ENCODE results near the gene HDAC7. TPM values are rescaled to one million over a fixed set of nuclear protein-coding genes. Genes with fewer than 3 reads are reported as not detected.

Gene HDAC7
- total and polyA plus RNA-seq, 2 of the 13 experiments (the other 11 are each of a cell fraction or from before 2014, with no cell fraction given), result 4.6 to 10.8 TPM

DNA sequence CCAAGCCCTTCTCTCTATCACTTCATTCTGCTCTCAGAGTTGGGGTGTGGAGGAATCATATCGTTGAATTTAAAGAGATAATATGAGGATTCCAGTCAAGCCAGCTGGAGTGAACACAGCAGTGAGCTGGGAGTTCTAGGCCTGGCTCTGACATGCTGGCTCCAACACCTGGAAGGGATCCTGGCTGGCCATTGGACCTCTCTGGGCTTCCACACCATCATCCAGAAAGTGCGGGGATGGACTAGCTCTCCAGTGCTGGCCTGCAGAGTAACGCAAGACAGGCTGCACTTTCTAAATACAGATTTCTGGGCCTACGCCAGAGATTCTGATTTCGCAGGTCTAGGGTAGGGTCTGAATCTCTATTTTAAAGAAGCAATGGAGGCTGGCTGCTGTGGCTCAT is 34.8 kb upstream of the HDAC7 start:
- Histone ChIP-seq H3K27me3 (ENCODE audit: control insufficient read depth in 1 of 2, insufficient read depth in 2 of 2, low read length in 2 of 2) (no peaks in the 10 kb centered on the region), H3K79me2 (ENCODE audit: insufficient read depth, low read length) (no peaks in the 10 kb centered on the region), H3K4me3 (replicated peaks in 1 of 3; ENCODE audit: insufficient read depth in 1 of 3, low read depth in 2 of 3, low read length in 3 of 3) (no peak overlapping the region), H3K4me2 (ENCODE audit: low read depth, low read length) (no peak overlapping the region), H4K20me1 (ENCODE audit: insufficient read depth, low read length) (no peaks in the 10 kb centered on the region), H3K9ac (ENCODE audit: insufficient read depth, low read depth, low read length) (no peak overlapping the region), H3K9me3 (ENCODE audit: low read length) (no peaks in the 10 kb centered on the region), H2AFZ (ENCODE audit: low read length) (no peak overlapping the region), H3K4me1 (ENCODE audit: insufficient read depth, low read length) (peaks cover 36% of the 10 kb centered on the region), H3K36me3 (replicated peaks in 1 of 2; ENCODE audit: control insufficient read depth in 1 of 2, insufficient read depth in 2 of 2, low read length in 2 of 2) (no peaks in the 10 kb centered on the region), H3K27ac (ENCODE audit: extremely low read length, insufficient read depth, low read length) (no peak overlapping the region)
- no peak for FAIRE-seq
- in situ Hi-C loops (cut with HindIII; ENCODE audit: extremely low pct_ligation_motif_present, low pct_unique_long_range_greater_than_20kb), result no loop called here
- WGBS (ENCODE audit: low lambda C conversion rate), result 93% methylated on average over 5 of the region's 5 CpGs
- intact Hi-C loops (cut with micrococcal nuclease; ENCODE audit: unreplicated experiment), result no loop called here
- CTCF ChIA-PET (ENCODE audit: low intra/inter-chr PET ratio, low total read pairs), result no interaction called here
- no TSS peak for BruUV-seq (replicated peaks)
- no peak for ATAC-seq
- POLR2A ChIA-PET, result no interaction called here
- DNase-seq (ENCODE audit: low spot score), result no peak
- TF ChIP-seq SUZ12 (IDR thresholded peaks at IDR 0.05; ENCODE audit: low read depth, low read length), result no peak
- TF ChIP-seq, protein P1, sequence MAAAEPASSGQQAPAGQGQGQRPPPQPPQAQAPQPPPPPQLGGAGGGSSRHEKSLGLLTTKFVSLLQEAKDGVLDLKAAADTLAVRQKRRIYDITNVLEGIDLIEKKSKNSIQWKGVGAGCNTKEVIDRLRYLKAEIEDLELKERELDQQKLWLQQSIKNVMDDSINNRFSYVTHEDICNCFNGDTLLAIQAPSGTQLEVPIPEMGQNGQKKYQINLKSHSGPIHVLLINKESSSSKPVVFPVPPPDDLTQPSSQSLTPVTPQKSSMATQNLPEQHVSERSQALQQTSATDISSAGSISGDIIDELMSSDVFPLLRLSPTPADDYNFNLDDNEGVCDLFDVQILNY (CRISPR knock-in tag; conservative IDR thresholded peaks at IDR 0.05), result no peak
- TF ChIP-seq, protein P2, sequence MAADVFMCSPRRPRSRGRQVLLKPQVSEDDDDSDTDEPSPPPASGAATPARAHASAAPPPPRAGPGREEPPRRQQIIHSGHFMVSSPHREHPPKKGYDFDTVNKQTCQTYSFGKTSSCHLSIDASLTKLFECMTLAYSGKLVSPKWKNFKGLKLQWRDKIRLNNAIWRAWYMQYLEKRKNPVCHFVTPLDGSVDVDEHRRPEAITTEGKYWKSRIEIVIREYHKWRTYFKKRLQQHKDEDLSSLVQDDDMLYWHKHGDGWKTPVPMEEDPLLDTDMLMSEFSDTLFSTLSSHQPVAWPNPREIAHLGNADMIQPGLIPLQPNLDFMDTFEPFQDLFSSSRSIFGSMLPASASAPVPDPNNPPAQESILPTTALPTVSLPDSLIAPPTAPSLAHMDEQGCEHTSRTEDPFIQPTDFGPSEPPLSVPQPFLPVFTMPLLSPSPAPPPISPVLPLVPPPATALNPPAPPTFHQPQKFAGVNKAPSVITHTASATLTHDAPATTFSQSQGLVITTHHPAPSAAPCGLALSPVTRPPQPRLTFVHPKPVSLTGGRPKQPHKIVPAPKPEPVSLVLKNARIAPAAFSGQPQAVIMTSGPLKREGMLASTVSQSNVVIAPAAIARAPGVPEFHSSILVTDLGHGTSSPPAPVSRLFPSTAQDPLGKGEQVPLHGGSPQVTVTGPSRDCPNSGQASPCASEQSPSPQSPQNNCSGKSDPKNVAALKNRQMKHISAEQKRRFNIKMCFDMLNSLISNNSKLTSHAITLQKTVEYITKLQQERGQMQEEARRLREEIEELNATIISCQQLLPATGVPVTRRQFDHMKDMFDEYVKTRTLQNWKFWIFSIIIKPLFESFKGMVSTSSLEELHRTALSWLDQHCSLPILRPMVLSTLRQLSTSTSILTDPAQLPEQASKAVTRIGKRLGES (CRISPR knock-in tag; IDR thresholded peaks at IDR 0.05; ENCODE audit: borderline replicate concordance), result no peak
- no peak for TF ChIP-seq FLYWCH1 (CRISPR knock-in tag; IDR thresholded peaks at IDR 0.05)
- TF ChIP-seq YEATS4 (CRISPR knock-in tag; IDR thresholded peaks at IDR 0.05; ENCODE audit: borderline replicate concordance), result no peak
- TF ChIP-seq ZNF484 (CRISPR knock-in tag; IDR thresholded peaks at IDR 0.05; ENCODE audit: borderline replicate concordance, low read depth), result no peak
- no peak for TF ChIP-seq NCOA5 (CRISPR knock-in tag; IDR thresholded peaks at IDR 0.05)
- TF ChIP-seq, protein P3, sequence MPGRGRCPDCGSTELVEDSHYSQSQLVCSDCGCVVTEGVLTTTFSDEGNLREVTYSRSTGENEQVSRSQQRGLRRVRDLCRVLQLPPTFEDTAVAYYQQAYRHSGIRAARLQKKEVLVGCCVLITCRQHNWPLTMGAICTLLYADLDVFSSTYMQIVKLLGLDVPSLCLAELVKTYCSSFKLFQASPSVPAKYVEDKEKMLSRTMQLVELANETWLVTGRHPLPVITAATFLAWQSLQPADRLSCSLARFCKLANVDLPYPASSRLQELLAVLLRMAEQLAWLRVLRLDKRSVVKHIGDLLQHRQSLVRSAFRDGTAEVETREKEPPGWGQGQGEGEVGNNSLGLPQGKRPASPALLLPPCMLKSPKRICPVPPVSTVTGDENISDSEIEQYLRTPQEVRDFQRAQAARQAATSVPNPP (CRISPR knock-in tag; IDR thresholded peaks at IDR 0.05), result no peak
- TF ChIP-seq, protein P4, sequence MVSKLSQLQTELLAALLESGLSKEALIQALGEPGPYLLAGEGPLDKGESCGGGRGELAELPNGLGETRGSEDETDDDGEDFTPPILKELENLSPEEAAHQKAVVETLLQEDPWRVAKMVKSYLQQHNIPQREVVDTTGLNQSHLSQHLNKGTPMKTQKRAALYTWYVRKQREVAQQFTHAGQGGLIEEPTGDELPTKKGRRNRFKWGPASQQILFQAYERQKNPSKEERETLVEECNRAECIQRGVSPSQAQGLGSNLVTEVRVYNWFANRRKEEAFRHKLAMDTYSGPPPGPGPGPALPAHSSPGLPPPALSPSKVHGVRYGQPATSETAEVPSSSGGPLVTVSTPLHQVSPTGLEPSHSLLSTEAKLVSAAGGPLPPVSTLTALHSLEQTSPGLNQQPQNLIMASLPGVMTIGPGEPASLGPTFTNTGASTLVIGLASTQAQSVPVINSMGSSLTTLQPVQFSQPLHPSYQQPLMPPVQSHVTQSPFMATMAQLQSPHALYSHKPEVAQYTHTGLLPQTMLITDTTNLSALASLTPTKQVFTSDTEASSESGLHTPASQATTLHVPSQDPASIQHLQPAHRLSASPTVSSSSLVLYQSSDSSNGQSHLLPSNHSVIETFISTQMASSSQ (IDR thresholded peaks at IDR 0.05; ENCODE audit: low read depth), result no peak
- TF ChIP-seq, protein P4 (CRISPR knock-in tag; IDR thresholded peaks at IDR 0.05; ENCODE audit: borderline replicate concordance), result no peak
- TF ChIP-seq, protein P5, sequence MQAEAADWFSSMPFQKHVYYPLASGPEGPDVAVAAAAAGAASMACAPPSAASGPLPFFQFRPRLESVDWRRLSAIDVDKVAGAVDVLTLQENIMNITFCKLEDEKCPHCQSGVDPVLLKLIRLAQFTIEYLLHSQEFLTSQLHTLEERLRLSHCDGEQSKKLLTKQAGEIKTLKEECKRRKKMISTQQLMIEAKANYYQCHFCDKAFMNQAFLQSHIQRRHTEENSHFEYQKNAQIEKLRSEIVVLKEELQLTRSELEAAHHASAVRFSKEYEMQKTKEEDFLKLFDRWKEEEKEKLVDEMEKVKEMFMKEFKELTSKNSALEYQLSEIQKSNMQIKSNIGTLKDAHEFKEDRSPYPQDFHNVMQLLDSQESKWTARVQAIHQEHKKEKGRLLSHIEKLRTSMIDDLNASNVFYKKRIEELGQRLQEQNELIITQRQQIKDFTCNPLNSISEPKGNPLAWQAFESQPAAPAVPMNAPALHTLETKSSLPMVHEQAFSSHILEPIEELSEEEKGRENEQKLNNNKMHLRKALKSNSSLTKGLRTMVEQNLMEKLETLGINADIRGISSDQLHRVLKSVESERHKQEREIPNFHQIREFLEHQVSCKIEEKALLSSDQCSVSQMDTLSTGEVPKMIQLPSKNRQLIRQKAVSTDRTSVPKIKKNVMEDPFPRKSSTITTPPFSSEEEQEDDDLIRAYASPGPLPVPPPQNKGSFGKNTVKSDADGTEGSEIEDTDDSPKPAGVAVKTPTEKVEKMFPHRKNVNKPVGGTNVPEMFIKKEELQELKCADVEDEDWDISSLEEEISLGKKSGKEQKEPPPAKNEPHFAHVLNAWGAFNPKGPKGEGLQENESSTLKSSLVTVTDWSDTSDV (CRISPR knock-in tag; IDR thresholded peaks at IDR 0.05), result no peak
- no peak for TF ChIP-seq ZNF891 (CRISPR knock-in tag; IDR thresholded peaks at IDR 0.05)
- TF ChIP-seq MED13 (CRISPR knock-in tag; IDR thresholded peaks at IDR 0.05), result no peak
- no peak for TF ChIP-seq CAMTA2 (CRISPR knock-in tag; IDR thresholded peaks at IDR 0.05; ENCODE audit: borderline replicate concordance)

All from HepG2 (cell line).